ENCODE measurements around the gene POLDIP3.
A peak's percentile ranks its signal among the peaks of the same experiment; 100 is the strongest.

Gene POLDIP3

GRCh38 chr22:42614312-42615091 is at the start of gene POLDIP3:
Gene POLDIP3, minus strand, starts transcription at chr22:42614883. Its CDS starts 26 bp downstream, at chr22:42614857.
- peak; percentile 8; the same call in 1 of the 2 replicates for TF ChIP-seq CTCF (IDR thresholded peaks at IDR 0.05; ENCODE audit: borderline replicate concordance, insufficient read depth, low read depth, low read length)
- peak within 1 kb of the TSS; percentile 94 for H3K4me3 ChIP-seq (ENCODE audit: low read depth, low read length)

GRCh38 chr22:42661985-42662831 is 47.5 kb upstream of the POLDIP3 start:
- TF ChIP-seq CTCF (IDR thresholded peaks at IDR 0.05; ENCODE audit: borderline replicate concordance, insufficient read depth, low read depth, low read length), result peak; percentile 85
- H3K4me3 ChIP-seq (ENCODE audit: low read depth, low read length), result peak overlapping the region; percentile 76

GRCh38 chr22:42656578-42656977 is 41.9 kb upstream of the POLDIP3 start:
- no peak overlapping the region for H3K4me3 ChIP-seq (ENCODE audit: low read depth, low read length)
- TF ChIP-seq CTCF (IDR thresholded peaks at IDR 0.05; ENCODE audit: borderline replicate concordance, insufficient read depth, low read depth, low read length), result no peak

GRCh38 chr22:42655693-42656092 is 41.0 kb upstream of the POLDIP3 start:
- H3K4me3 ChIP-seq (ENCODE audit: low read depth, low read length), result no peak overlapping the region
- no peak for TF ChIP-seq CTCF (IDR thresholded peaks at IDR 0.05; ENCODE audit: borderline replicate concordance, insufficient read depth, low read depth, low read length)

GRCh38 chr22:42654436-42655073 is 39.9 kb upstream of the POLDIP3 start:
- TF ChIP-seq CTCF (IDR thresholded peaks at IDR 0.05; ENCODE audit: borderline replicate concordance, insufficient read depth, low read depth, low read length), result no peak
- H3K4me3 ChIP-seq (ENCODE audit: low read depth, low read length), result no peak overlapping the region

GRCh38 chr22:42653999-42654398 is 39.3 kb upstream of the POLDIP3 start:
- no peak overlapping the region for H3K4me3 ChIP-seq (ENCODE audit: low read depth, low read length)
- TF ChIP-seq CTCF (IDR thresholded peaks at IDR 0.05; ENCODE audit: borderline replicate concordance, insufficient read depth, low read depth, low read length), result no peak

Measured in GM12875 (cell line).